ENCODE results near the gene PPM1B. TPM values are rescaled to one million over a fixed set of nuclear protein-coding genes. Genes with fewer than 3 reads are reported as not detected.

The PPM1B gene
- total and polyA plus RNA-seq, 10 of the 15 experiments (the other 5 are each of a cell fraction or from before 2014, with no cell fraction given) = 12.5 to 53.4 (median 33.7) TPM

GRCh38 chr2:44271296-44271695, 102.6 kb downstream of the PPM1B start:
- ChIA-PET POLR2A (no interaction called here), RAD21 (ENCODE audit: unreplicated experiment) (no interaction called here), CTCF (no interaction called here), SMC1A (ENCODE audit: uncharacterized antibody, unreplicated experiment) (no interaction called here)
- H3K79me2 ChIP-seq (ENCODE audit: control insufficient read depth, insufficient read depth, low read length) = no peaks in the 10 kb centered on the region
- intact Hi-C loops (cut with micrococcal nuclease; ENCODE audit: unreplicated experiment) (no loop called here), in situ Hi-C loops (cut with MboI) (no loop called here)
- TF ChIP-seq MTA2 (IDR thresholded peaks at IDR 0.05; ENCODE audit: low read depth) (no peak), ZSCAN29 (IDR thresholded peaks at IDR 0.05) (no peak), ZNF592 (IDR thresholded peaks at IDR 0.05) (no peak), SREBF2 (IDR thresholded peaks at IDR 0.05; ENCODE audit: low read length) (no peak), SMAD5 (IDR thresholded peaks at IDR 0.05; ENCODE audit: low read depth) (no peak), YY1 (IDR thresholded peaks at IDR 0.05; ENCODE audit: low read depth, low read length) (no peak)
- H4K20me1 ChIP-seq (ENCODE audit: control insufficient read depth, insufficient read depth) = no peaks in the 10 kb centered on the region
- DNase-seq (ENCODE audit: low read depth, low spot score) (no peak), FAIRE-seq (no peak), ATAC-seq (no peak)
- no peaks in the 10 kb centered on the region for H3K36me3 ChIP-seq (ENCODE audit: control insufficient read depth in 2 of 2, insufficient read depth in 2 of 2, low read length in 1 of 2)
- no peak overlapping the region for H3K4me2 ChIP-seq (ENCODE audit: control insufficient read depth, insufficient read depth)
- H2AFZ ChIP-seq (ENCODE audit: control insufficient read depth, low read depth, low read length) = no peak overlapping the region
- H3K27ac ChIP-seq (ENCODE audit: control insufficient read depth, insufficient read depth) = no peak overlapping the region
- no peaks in the 10 kb centered on the region for H3K4me1 ChIP-seq (ENCODE audit: control insufficient read depth, insufficient read depth, low read length)
- H3K4me3 ChIP-seq = no peak overlapping the region
- no TSS peak for BruUV-seq (replicated peaks)
- no peaks in the 10 kb centered on the region for H3K27me3 ChIP-seq (replicated peaks in 1 of 2; ENCODE audit: control insufficient read depth in 2 of 2, insufficient read depth in 2 of 2, low read length in 1 of 2)
- no peak overlapping the region for H3K9ac ChIP-seq (ENCODE audit: control insufficient read depth, insufficient read depth, low read length)
- H3K9me3 ChIP-seq (replicated peaks; ENCODE audit: control insufficient read depth, insufficient read depth, low read length) = no peaks in the 10 kb centered on the region
- 58% methylated on average over 7 of the region's 7 CpGs for WGBS (ENCODE audit: insufficient coverage, insufficient replicate concordance, low lambda C conversion rate, missing lambda C conversion rate)

All from GM12878 (cell line).